Measurements from ENCODE around the gene ADAMTS15. TPM values are rescaled to one million over a fixed set of nuclear protein-coding genes. Genes with fewer than 3 reads are reported as not detected.

ADAMTS15 gene
- total and polyA plus RNA-seq, 2 experiments from 2014 or later, result 2.2 to 12.9 TPM

DNA sequence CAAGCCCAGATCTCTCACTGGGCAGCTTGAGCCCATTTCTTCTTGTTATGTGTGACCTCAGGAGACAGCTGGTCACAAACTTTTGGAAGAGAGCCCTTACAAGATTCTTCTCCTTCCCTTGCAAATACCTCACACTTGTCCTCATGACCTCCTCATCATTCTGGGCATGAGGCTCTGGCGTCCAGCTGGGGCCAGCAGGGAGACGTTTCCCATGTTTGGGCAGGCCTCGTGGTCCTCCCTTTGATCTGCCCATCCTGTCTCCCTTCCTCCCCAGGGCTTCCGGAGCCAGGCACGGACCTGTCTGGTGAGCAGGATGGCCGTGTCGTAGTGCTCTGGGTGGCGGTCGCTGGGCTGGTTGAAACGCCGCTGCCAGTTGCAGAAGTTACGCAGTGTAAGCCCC is 29.7 kb upstream of the ADAMTS15 start:
- Histone ChIP-seq H3K27me3 (no peaks in the 10 kb centered on the region), H3K9me3 (ENCODE audit: low read depth) (no peaks in the 10 kb centered on the region), H3K36me3 (no peaks in the 10 kb centered on the region), H3K27ac (no peak overlapping the region), H3K4me3 (no peak overlapping the region), H3K4me1 (ENCODE audit: low read depth) (peaks cover 5% of the 10 kb centered on the region)
- TF ChIP-seq, protein P1, sequence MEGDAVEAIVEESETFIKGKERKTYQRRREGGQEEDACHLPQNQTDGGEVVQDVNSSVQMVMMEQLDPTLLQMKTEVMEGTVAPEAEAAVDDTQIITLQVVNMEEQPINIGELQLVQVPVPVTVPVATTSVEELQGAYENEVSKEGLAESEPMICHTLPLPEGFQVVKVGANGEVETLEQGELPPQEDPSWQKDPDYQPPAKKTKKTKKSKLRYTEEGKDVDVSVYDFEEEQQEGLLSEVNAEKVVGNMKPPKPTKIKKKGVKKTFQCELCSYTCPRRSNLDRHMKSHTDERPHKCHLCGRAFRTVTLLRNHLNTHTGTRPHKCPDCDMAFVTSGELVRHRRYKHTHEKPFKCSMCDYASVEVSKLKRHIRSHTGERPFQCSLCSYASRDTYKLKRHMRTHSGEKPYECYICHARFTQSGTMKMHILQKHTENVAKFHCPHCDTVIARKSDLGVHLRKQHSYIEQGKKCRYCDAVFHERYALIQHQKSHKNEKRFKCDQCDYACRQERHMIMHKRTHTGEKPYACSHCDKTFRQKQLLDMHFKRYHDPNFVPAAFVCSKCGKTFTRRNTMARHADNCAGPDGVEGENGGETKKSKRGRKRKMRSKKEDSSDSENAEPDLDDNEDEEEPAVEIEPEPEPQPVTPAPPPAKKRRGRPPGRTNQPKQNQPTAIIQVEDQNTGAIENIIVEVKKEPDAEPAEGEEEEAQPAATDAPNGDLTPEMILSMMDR (IDR thresholded peaks at IDR 0.05; ENCODE audit: low read depth, low read length), result no peak
- DNase-seq (ENCODE audit: low read depth in 1 of 2, low spot score in 1 of 2), result no peak

DNA sequence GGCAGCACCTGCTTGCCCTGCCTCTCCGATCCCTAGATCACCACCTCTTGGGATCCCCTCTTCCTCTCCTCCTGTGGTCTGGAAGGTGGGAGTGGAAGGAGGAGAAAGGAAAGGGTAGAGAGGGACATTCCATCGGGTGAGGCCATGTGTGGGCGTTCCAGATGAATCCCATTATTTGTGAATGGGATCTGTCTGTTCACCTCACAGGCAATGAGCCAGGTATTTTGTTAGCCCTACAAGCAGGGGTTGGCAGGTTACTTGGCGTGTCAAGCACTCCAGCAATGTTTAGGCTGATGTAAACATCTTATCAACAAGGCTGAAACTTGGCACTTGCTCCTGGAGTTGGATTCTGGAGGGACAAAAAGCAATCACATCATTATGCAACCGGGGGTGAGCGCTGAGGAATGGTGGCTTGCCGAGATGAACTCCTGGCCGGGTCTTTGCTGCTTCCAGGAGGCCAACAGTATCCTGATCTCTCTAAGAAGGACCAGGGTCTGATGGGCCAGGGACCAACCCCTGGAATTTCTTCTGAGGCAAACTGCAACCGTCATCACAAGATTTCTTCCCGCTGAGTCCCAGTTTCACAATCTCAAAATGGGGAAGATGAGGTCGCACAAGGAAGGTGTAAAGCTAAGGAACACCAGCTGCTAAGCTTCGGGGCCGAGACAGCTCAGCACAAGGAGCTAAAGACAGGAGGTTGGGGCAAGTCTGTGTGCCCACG is 27.8 kb upstream of the ADAMTS15 start:
- H3K9me3 ChIP-seq (ENCODE audit: low read depth), result no peaks in the 10 kb centered on the region
- no peak overlapping the region for H3K27ac ChIP-seq
- H3K4me3 ChIP-seq, result no peak overlapping the region
- peak in 1 of 2 donors; percentile 58 for DNase-seq (ENCODE audit: low read depth in 1 of 2, low spot score in 1 of 2)
- TF ChIP-seq, protein P1 (IDR thresholded peaks at IDR 0.05; ENCODE audit: low read depth, low read length), result no peak
- no peaks in the 10 kb centered on the region for H3K36me3 ChIP-seq
- H3K4me1 ChIP-seq (ENCODE audit: low read depth), result peaks cover 11% of the 10 kb centered on the region
- no peaks in the 10 kb centered on the region for H3K27me3 ChIP-seq

DNA sequence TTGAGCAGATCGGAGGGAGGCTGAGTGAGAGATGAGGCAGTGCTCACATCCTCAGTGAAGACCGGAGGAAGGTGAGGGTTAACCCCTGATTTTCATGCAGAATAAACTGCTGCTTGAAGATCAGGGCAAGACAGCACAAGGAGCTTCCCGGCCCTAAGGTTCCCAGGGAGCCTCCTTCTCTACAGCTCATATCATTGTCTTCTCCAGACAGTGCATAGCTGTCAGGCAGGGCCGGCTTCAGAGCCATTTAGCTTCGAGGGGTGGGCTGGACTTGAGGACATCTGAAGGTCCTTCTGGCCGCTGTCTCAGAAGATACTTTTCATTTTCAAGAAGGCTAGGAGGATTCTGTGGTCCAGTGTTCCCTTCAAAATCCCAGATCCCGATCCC is 27.3 kb upstream of the ADAMTS15 start:
- TF ChIP-seq, protein P1 (IDR thresholded peaks at IDR 0.05; ENCODE audit: low read depth, low read length), result no peak
- Histone ChIP-seq H3K36me3 (no peaks in the 10 kb centered on the region), H3K27me3 (peaks cover under 1% of the 10 kb centered on the region), H3K4me1 (ENCODE audit: low read depth) (peaks cover 11% of the 10 kb centered on the region), H3K27ac (no peak overlapping the region), H3K9me3 (ENCODE audit: low read depth) (no peaks in the 10 kb centered on the region), H3K4me3 (no peak overlapping the region)
- DNase-seq (ENCODE audit: low read depth in 1 of 2, low spot score in 1 of 2), result no peak

DNA sequence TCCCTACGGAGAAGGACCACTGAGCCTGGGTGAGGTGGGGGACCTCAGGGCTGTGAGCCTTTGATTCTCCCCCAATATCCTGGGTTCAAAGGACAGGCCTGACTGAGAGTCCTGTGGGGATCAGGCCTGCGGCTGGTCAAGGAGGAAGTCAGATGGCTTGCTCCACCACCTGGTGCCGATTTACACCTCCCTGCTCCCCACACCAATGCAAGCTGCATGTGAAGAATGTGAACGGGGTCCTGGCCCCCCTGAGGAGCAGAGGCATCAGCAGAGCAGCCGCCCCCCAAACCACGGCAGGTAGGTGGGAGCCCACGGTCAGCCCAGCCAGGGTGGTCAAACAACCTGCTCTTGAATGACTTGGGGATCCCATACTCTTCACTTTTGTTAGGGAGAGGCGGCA is 26.7 kb upstream of the ADAMTS15 start:
- Histone ChIP-seq H3K27me3 (peaks cover 6% of the 10 kb centered on the region), H3K27ac (no peak overlapping the region), H3K4me3 (no peak overlapping the region), H3K36me3 (no peaks in the 10 kb centered on the region), H3K4me1 (ENCODE audit: low read depth) (peaks cover 11% of the 10 kb centered on the region), H3K9me3 (ENCODE audit: low read depth) (no peaks in the 10 kb centered on the region)
- TF ChIP-seq, protein P1 (IDR thresholded peaks at IDR 0.05; ENCODE audit: low read depth, low read length), result no peak
- DNase-seq (ENCODE audit: low read depth in 1 of 2, low spot score in 1 of 2), result no peak

DNA sequence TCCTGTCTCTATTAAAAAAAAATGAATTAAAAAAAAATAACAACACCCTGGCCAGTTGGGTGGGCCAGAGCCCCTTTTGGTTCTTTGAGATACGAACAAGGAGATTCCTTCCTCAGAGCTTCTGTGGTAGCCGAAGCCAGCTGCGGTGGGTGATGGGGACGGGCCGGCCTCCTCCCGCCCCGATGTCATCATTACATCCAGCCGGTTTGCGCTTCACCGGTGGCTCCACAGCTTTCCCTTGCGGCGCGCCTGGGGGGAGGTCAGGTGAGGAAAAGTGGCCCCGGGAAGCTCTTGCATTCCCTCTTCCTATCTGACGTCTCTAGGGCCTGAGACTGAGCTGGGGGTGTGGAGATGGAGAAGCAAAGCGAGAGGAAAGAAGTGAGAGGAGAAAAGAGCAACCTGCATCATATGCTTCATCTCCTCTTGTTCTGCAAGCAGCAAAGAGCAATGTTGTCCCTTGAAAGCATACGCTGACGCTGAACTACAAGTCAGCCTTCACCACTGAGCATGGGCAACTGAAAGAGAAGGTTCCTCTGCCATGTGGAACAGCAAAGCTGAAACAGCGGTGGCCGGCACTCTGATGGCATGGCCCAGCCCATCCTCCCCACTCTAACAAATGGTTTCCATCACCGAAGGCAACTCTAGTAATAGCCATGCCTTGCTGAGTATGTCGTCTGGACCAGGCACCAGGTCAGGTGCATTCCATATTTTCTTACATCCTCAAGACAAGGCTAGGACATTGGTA is 26.0 kb upstream of the ADAMTS15 start:
- Histone ChIP-seq H3K36me3 (no peaks in the 10 kb centered on the region), H3K9me3 (ENCODE audit: low read depth) (no peaks in the 10 kb centered on the region), H3K27ac (no peak overlapping the region), H3K4me1 (ENCODE audit: low read depth) (peaks cover 11% of the 10 kb centered on the region), H3K4me3 (no peak overlapping the region), H3K27me3 (peaks cover 13% of the 10 kb centered on the region)
- no peak for DNase-seq (ENCODE audit: low read depth in 1 of 2, low spot score in 1 of 2)
- TF ChIP-seq, protein P1 (IDR thresholded peaks at IDR 0.05; ENCODE audit: low read depth, low read length), result no peak
